ENCODE measurements around the gene MRPL52.

MRPL52 gene

DNA sequence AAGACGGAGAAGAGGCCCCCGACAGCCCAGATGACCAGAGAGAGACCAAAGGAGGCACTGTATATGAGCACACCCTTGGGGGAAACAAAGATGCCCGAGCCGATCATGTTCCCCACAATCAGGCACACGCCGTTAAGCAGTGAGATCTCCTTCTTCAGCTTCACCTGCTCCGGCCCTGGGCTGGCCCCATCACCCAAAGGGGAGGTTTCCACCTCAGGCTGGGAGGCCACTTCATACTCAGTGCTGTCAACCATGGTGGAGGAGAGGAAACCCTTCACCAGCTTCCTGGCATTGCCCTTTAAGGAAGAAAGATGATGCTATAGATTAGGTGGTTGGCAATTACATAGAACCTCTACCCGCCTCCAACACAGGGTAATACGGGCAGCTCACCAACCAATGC is 16.5 kb upstream of the MRPL52 start:
- H3K27ac ChIP-seq, result no peak overlapping the region
- TF ChIP-seq, protein P1, sequence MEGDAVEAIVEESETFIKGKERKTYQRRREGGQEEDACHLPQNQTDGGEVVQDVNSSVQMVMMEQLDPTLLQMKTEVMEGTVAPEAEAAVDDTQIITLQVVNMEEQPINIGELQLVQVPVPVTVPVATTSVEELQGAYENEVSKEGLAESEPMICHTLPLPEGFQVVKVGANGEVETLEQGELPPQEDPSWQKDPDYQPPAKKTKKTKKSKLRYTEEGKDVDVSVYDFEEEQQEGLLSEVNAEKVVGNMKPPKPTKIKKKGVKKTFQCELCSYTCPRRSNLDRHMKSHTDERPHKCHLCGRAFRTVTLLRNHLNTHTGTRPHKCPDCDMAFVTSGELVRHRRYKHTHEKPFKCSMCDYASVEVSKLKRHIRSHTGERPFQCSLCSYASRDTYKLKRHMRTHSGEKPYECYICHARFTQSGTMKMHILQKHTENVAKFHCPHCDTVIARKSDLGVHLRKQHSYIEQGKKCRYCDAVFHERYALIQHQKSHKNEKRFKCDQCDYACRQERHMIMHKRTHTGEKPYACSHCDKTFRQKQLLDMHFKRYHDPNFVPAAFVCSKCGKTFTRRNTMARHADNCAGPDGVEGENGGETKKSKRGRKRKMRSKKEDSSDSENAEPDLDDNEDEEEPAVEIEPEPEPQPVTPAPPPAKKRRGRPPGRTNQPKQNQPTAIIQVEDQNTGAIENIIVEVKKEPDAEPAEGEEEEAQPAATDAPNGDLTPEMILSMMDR (conservative IDR thresholded peaks at IDR 0.05), result no peak

DNA sequence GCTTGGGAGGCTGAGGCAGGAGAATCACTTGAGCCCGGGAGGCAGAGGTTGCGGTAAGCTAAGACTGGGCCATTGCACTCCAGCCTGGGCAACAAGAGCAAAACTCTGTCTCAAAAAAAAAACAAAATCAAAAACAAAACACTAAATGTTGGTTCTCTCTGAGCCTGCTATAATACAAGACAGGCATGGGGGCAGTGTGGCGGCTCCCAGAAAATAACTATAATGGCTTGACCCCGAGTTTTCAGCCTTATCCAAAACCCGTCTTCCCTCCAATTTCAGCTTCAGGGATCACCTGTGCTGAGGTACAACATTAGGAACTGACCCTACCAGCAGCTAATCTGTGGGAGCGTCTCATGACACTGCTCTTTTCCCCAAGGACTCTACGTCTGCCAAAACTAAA is 15.3 kb upstream of the MRPL52 start:
- TF ChIP-seq, protein P1 (conservative IDR thresholded peaks at IDR 0.05), result no peak
- no peak overlapping the region for H3K27ac ChIP-seq

DNA sequence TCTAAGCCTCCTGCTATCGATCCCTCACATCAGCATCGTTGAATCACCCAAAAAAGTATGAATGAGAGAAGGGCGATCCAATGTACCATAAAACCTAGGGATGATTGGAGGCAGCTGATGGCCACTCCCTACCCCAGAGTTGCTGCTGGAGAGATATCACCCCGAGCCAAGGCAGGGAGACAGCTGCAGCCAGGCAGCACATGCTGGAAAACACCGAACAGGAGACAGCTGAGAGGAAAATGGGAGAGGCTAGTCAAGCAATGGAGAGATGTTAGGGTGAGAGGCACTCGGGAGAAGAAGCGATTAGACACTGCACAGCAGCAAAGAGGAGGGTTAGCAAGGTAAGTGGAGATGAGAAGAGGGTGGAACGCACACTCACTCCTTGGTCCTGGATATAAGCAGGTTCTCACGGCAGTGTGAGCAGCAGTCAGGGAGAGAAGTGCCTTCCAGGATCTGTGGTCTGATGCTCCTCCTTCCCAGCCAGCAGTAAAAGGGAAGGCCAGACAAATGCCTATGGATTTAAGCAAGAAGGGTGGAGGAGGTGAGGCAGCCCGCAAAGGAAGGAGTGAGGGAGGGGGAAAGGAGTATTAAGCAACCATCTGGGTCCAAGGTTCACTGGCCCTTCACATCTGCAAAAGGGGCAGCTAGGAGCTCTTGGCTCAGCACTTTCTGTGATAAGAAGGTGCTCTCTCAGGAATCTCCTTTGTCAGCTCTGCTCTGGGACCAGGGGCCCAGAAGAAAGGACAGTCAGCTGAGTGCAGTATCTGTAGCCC is 14.6 kb upstream of the MRPL52 start, which contains the start of gene SLC7A7:
SLC7A7 (minus strand) TSS at position 495 of the 773 bp plus-strand sequence. CDS start 2,037 bp downstream, outside the sequence.
- TF ChIP-seq, protein P1 (conservative IDR thresholded peaks at IDR 0.05), result no peak

DNA sequence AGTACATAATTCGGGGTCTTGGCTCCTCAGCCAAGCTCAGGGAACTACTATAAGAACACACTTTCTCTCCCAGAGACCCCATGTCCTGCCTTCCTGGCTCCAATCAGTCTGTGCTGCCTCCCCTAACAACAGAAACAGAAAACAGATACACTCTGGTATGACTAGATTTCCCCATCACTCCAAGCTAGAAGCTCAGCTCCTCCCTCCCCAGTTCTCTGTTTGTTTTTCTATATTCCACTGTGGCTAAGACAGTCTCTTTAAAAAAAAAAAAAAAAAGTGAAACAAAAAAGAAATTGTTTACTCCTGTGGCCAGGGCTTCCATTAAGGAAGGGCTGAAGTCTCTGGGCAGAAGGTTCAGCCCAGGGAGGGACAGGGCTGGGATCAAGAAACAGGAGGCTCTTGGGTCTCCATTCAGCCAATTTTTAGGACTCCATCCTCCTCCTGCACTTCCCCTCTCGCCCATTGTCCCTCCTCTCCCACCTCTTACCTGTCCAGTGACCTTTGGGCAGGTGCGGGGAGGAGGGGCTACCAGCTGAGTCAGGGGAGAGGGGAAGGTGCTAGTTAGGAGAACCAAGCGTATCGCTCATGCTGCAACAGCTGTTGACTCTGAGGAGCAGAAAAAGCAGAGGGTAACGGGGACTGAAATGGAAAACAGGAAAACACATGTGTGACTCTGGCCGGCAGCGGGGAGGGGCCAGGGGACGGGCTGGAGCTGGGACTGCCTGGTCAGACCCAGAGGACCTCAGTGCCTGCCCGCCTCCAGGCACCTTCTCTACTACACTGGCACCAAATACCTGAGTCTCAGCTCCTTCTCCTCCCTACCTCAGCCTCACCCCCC is 10.3 kb upstream of the MRPL52 start:
- no peak overlapping the region for H3K27ac ChIP-seq
- TF ChIP-seq, protein P1 (conservative IDR thresholded peaks at IDR 0.05), result no peak

More for the DNA sequence above, 14.6 kb upstream of the MRPL52 start, which contains the start of gene SLC7A7:
- no peak within 1 kb of the TSS for H3K27ac ChIP-seq

GRCh38 chr14:22820731-22821130 is 9.0 kb upstream of the MRPL52 start:
- TF ChIP-seq, protein P1 (conservative IDR thresholded peaks at IDR 0.05), result no peak
- no peak overlapping the region for H3K27ac ChIP-seq

GRCh38 chr14:22821193-22822015 is 8.3 kb upstream of the MRPL52 start:
- no peak overlapping the region for H3K27ac ChIP-seq
- TF ChIP-seq, protein P1 (conservative IDR thresholded peaks at IDR 0.05), result no peak

Data from VCaP (cell line).